MM.1S (cell line): Measurements from ENCODE around the gene RTN4RL1.

Experiments
- DNase-seq: peaks from one replicate; pipeline ENCODE4 v3.0.0-alpha.2; 2015
- H2AFZ ChIP-seq: fragments of 300-600 bp; sonication (generic); 2 replicates; pipeline ENCODE4 v1.6.0; 2016; ENCODE audit warnings: antibody characterized with exemption, low read length
- H3F3A ChIP-seq: fragments of 300-600 bp; sonication (generic); 2 replicates; pipeline ENCODE4 v1.6.1; 2016; ENCODE audit warnings: mild to moderate bottlenecking, antibody characterized with exemption, low read length, moderate library complexity, mixed read lengths; ENCODE audit not compliant: insufficient read depth
- H3K27ac ChIP-seq: fragments of 300-600 bp; sonication (generic); 2 replicates; pipeline ENCODE4 v1.5.1; 2016; ENCODE audit warnings: mild to moderate bottlenecking, low read length
- H3K27me3 ChIP-seq: fragments of 300-600 bp; sonication (generic); replicated peaks from 2 replicates; pipeline ENCODE4 v1.6.0; 2016; ENCODE audit warnings: low read length; ENCODE audit not compliant: insufficient read depth
- H3K36me3 ChIP-seq: fragments of 300-600 bp; sonication (generic); replicated peaks from 2 replicates; pipeline ENCODE4 v1.6.1; 2016; ENCODE audit warnings: mild to moderate bottlenecking, low read length, mixed read lengths; ENCODE audit not compliant: insufficient read depth
- H3K4me1 ChIP-seq: fragments of 300-600 bp; sonication (generic); 2 replicates; pipeline ENCODE4 v1.6.1; 2016; ENCODE audit warnings: low read length, mixed read lengths
- H3K4me2 ChIP-seq: fragments of 300-600 bp; sonication (generic); 2 replicates; pipeline ENCODE4 v1.6.0; 2016; ENCODE audit warnings: low read depth, low read length
- H3K4me3 ChIP-seq: fragments of 300-600 bp; sonication (generic); 2 replicates; pipeline ENCODE4 v1.5.1; 2016; ENCODE audit warnings: low read length, mixed read lengths
- H3K79me2 ChIP-seq: fragments of 300-600 bp; sonication (generic); 2 replicates; pipeline ENCODE4 v1.6.1; 2016; ENCODE audit warnings: mixed run types, low read length, mixed read lengths
- H3K9ac ChIP-seq: fragments of 300-600 bp; sonication (generic); 2 replicates; pipeline ENCODE4 v1.6.1; 2016; ENCODE audit warnings: low read length, mixed read lengths
- H3K9me2 ChIP-seq: fragments of 300-600 bp; sonication (generic); replicated peaks from 2 replicates; pipeline ENCODE4 v1.6.1; 2016; ENCODE audit warnings: mild to moderate bottlenecking, low read length, mixed read lengths; ENCODE audit not compliant: insufficient read depth
- H3K9me3 ChIP-seq: fragments of 300-600 bp; sonication (generic); replicated peaks from 2 replicates; pipeline ENCODE4 v1.6.1; 2016; ENCODE audit warnings: mild to moderate bottlenecking, low read length, mixed read lengths; ENCODE audit not compliant: insufficient read depth
- H4K20me1 ChIP-seq: fragments of 300-600 bp; sonication (generic); 2 replicates; pipeline ENCODE4 v1.6.1; 2016; ENCODE audit warnings: mild to moderate bottlenecking, low read length, moderate library complexity, mixed read lengths; ENCODE audit not compliant: insufficient read depth
- CTCF ChIP-seq: fragments of 300-600 bp; sonication (generic); IDR thresholded peaks from 2 replicates; pipeline ENCODE4 v1.5.1; 2016; ENCODE audit warnings: antibody characterized with exemption, low read length, mixed read lengths
- EZH2 ChIP-seq: fragments of 300-600 bp; sonication (generic); optimal IDR thresholded peaks from 2 replicates; pipeline ENCODE3; 2017; ENCODE audit warnings: low read depth, mild to moderate bottlenecking, antibody characterized with exemption, low read length, mixed read lengths
- EZH2phosphoT487 ChIP-seq: fragments of 300-600 bp; sonication (generic); IDR thresholded peaks from 2 replicates; pipeline ENCODE4 v1.6.1; 2018; ENCODE audit warnings: antibody characterized with exemption, low read length

Gene RTN4RL1

GRCh38 chr17:1898872-1899271 is 126.3 kb downstream of the RTN4RL1 start:
- H3K4me1 ChIP-seq, result peaks cover 13% of the 10 kb centered on the region; the same call in 1 of the 2 replicates
- H2AFZ ChIP-seq, result no peak overlapping the region
- no peak overlapping the region for H3K4me2 ChIP-seq
- H4K20me1 ChIP-seq, result no peaks in the 10 kb centered on the region
- TF ChIP-seq EZH2 (no peak), EZH2phosphoT487 (no peak), CTCF (no peak)
- no peaks in the 10 kb centered on the region for H3K79me2 ChIP-seq
- H3K9me3 ChIP-seq, result no peaks in the 10 kb centered on the region
- no peak overlapping the region for H3K27ac ChIP-seq
- H3K9me2 ChIP-seq, result no peaks in the 10 kb centered on the region
- no peak overlapping the region for H3K4me3 ChIP-seq
- H3K9ac ChIP-seq, result no peak overlapping the region
- no peak for DNase-seq
- no peaks in the 10 kb centered on the region for H3K27me3 ChIP-seq
- peaks cover 9% of the 10 kb centered on the region; the same call in 1 of the 2 replicates for H3K36me3 ChIP-seq
- peaks cover 4% of the 10 kb centered on the region; the same call in 1 of the 2 replicates for H3F3A ChIP-seq

GRCh38 chr17:1898332-1898731 is 126.8 kb downstream of the RTN4RL1 start:
- DNase-seq, result no peak
- H3K27ac ChIP-seq, result no peak overlapping the region
- no peak for TF ChIP-seq EZH2phosphoT487
- TF ChIP-seq CTCF, result no peak
- TF ChIP-seq EZH2, result no peak

GRCh38 chr17:1897105-1897656 is 128.0 kb downstream of the RTN4RL1 start:
- H3K9me2 ChIP-seq, result no peaks in the 10 kb centered on the region
- no peak overlapping the region for H2AFZ ChIP-seq
- no peaks in the 10 kb centered on the region for H3K79me2 ChIP-seq
- peaks cover 9% of the 10 kb centered on the region; the same call in 1 of the 2 replicates for H3K36me3 ChIP-seq
- H4K20me1 ChIP-seq, result no peaks in the 10 kb centered on the region
- H3F3A ChIP-seq, result peaks cover 4% of the 10 kb centered on the region; the same call in 1 of the 2 replicates
- peaks cover 13% of the 10 kb centered on the region; the same call in 1 of the 2 replicates for H3K4me1 ChIP-seq
- H3K4me2 ChIP-seq, result no peak overlapping the region
- H3K9me3 ChIP-seq, result no peaks in the 10 kb centered on the region
- no peak overlapping the region for H3K27ac ChIP-seq
- TF ChIP-seq EZH2phosphoT487 (no peak), CTCF (no peak), EZH2 (no peak)
- H3K27me3 ChIP-seq, result no peaks in the 10 kb centered on the region
- no peak overlapping the region for H3K4me3 ChIP-seq
- DNase-seq, result no peak
- H3K9ac ChIP-seq, result no peak overlapping the region

More at GRCh38 chr17:1898332-1898731, 126.8 kb downstream of the RTN4RL1 start:
- H3K9me2 ChIP-seq, result no peaks in the 10 kb centered on the region
- no peaks in the 10 kb centered on the region for H3K9me3 ChIP-seq
- no peak overlapping the region for H2AFZ ChIP-seq
- no peaks in the 10 kb centered on the region for H3K79me2 ChIP-seq
- no peaks in the 10 kb centered on the region for H4K20me1 ChIP-seq
- H3K36me3 ChIP-seq, result peaks cover 9% of the 10 kb centered on the region; the same call in 1 of the 2 replicates
- H3K4me2 ChIP-seq, result no peak overlapping the region
- H3F3A ChIP-seq, result peaks cover 4% of the 10 kb centered on the region; the same call in 1 of the 2 replicates
- no peaks in the 10 kb centered on the region for H3K27me3 ChIP-seq
- H3K4me3 ChIP-seq, result no peak overlapping the region
- H3K4me1 ChIP-seq, result peaks cover 13% of the 10 kb centered on the region; the same call in 1 of the 2 replicates
- no peak overlapping the region for H3K9ac ChIP-seq
